Uterus (tissue), 4 donors: ENCODE measurements around the gene SPATA31C1. TPM values are rescaled to one million over a fixed set of nuclear protein-coding genes. Genes with fewer than 3 reads are reported as not detected.

Experiments used
- DNase-seq, 2 donors: peaks; one replicate each; pipeline ENCODE4 v3.0.0-alpha.2; 2019 to 2020
- H3K27ac ChIP-seq, 2 donors: fragments of 200-600 bp; sonication (generic); 1 replicate in 1 of 2; 2 replicates in 1 of 2; pipeline ENCODE4 v1.5.1; 2016 to 2018
- H3K27me3 ChIP-seq, 2 donors: fragments of 200-600 bp; sonication (generic); one replicate each; pipeline ENCODE4 v1.5.1; 2018 to 2019; ENCODE audit warnings: control low read depth in 1 of 2
- H3K36me3 ChIP-seq, 2 donors: fragments of 200-600 bp; sonication (generic); one replicate each; pipeline ENCODE4 v1.5.1; 2019; ENCODE audit warnings: control low read depth in 1 of 2
- H3K4me1 ChIP-seq, 2 donors: fragments of 200-600 bp; sonication (generic); one replicate each; pipeline ENCODE4 v1.5.1; 2018 to 2019; ENCODE audit warnings: control low read depth in 1 of 2
- H3K4me3 ChIP-seq, 2 donors: fragments of 200-600 bp; sonication (generic); 1 replicate in 1 of 2; 2 replicates in 1 of 2; pipeline ENCODE4 v1.5.1; 2018 to 2019; ENCODE audit warnings: mild to moderate bottlenecking in 1 of 2
- H3K9me3 ChIP-seq, 2 donors: fragments of 200-600 bp; sonication (generic); one replicate each; pipeline ENCODE4 v1.5.1; 2019; ENCODE audit warnings: control low read depth in 1 of 2
- POLR2A ChIP-seq, 2 donors: fragments of 450-650 bp; IDR thresholded peaks; one replicate each; pipeline ENCODE4 v1.6.1; 2016; ENCODE audit warnings: antibody characterized with exemption in 2 of 2, mild to moderate bottlenecking in 1 of 2, moderate library complexity in 1 of 2
- intact Hi-C: fragments of 100-400 bp; cut with DNase I; formaldehyde crosslinking; loops from one replicate; pipeline ENCODE4 v1.15.1; 2023; ENCODE audit warnings: low total_unique reads
- total RNA-seq, 4 donors: library from RNA; depleted of rRNA in 3 of 4; stranded (reverse); fragments of >200 nt in 3 of 4; gene quantifications; one replicate each; pipeline versions ENCODE4 v1.1.0 to v1.2.4, GENCODE V29; 2014 to 2023
- TF ChIP-seq, protein P1 (sequence below), 4 experiments: fragments of 200-600 bp in 2 of 4; fragments of 450-650 bp in 2 of 4; sonication (generic) in 2 of 4; IDR thresholded peaks; one replicate each; pipeline ENCODE4 v1.5.1; 2016 to 2019; ENCODE audit warnings: antibody characterized with exemption in 4 of 4, mild to moderate bottlenecking in 2 of 4, moderate library complexity in 1 of 4
- donor health status: DM: yes; HTN: yes; CAD: no.

SPATA31C1 gene
- total RNA-seq, 4 donors from 2014 or later, result 0.21 TPM; not detected in 3

DNA sequence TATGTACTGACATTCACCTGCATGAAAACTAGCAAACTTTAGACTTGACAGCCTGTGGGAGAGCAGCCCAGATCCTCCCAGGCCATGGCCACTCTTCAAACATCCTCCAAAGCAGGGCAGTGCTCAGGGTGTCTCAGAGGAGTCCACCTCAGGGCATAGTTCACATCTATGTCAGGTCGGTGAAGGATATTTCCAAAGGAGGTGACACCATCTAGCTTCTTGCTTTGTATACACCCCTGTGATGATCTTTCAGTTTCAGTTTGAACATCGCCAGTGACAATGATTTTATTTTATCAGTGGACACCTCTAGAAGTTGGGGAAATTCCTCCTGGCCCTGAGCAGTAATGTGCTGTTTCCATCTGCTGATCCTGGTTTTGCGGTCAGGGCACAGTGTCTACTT lies 36.5 kb downstream of the SPATA31C1 start:
- Histone ChIP-seq H3K9me3 (peaks cover 0 to under 1% of the 10 kb centered on the region in 2 donors), H3K4me3 (no peak overlapping the region), H3K27me3 (no peaks in the 10 kb centered on the region), H3K36me3 (no peaks in the 10 kb centered on the region), H3K4me1 (no peaks in the 10 kb centered on the region), H3K27ac (no peak overlapping the region)
- no peak for DNase-seq
- TF ChIP-seq, protein P1, sequence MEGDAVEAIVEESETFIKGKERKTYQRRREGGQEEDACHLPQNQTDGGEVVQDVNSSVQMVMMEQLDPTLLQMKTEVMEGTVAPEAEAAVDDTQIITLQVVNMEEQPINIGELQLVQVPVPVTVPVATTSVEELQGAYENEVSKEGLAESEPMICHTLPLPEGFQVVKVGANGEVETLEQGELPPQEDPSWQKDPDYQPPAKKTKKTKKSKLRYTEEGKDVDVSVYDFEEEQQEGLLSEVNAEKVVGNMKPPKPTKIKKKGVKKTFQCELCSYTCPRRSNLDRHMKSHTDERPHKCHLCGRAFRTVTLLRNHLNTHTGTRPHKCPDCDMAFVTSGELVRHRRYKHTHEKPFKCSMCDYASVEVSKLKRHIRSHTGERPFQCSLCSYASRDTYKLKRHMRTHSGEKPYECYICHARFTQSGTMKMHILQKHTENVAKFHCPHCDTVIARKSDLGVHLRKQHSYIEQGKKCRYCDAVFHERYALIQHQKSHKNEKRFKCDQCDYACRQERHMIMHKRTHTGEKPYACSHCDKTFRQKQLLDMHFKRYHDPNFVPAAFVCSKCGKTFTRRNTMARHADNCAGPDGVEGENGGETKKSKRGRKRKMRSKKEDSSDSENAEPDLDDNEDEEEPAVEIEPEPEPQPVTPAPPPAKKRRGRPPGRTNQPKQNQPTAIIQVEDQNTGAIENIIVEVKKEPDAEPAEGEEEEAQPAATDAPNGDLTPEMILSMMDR (IDR thresholded peaks at IDR 0.05), result no peak
- TF ChIP-seq POLR2A (IDR thresholded peaks at IDR 0.05), result no peak
- intact Hi-C loops, result no loop called here

DNA sequence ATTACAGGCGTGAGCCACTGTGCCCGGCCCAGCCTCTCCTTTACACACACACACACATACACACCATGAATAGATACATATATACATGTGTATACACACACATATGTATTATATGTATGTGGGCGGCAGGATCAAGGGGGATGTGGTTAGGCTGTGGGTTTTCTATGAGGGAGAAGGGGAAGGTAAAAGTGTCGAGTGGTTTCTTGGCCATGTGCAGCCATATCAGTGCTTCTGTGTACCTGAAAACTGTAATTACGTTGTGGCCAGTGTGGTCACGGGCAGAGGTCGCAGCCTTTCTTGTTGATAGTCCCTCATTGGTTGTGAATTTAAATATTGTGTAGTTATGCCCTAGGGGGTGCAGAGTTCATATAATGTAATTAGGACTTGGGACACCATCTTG lies 40.1 kb downstream of the SPATA31C1 start:
- no peak for TF ChIP-seq POLR2A (IDR thresholded peaks at IDR 0.05)
- TF ChIP-seq, protein P1 (IDR thresholded peaks at IDR 0.05), result no peak
- Histone ChIP-seq H3K9me3 (peaks cover 0 to 5% of the 10 kb centered on the region in 2 donors), H3K27me3 (no peaks in the 10 kb centered on the region), H3K36me3 (no peaks in the 10 kb centered on the region), H3K27ac (no peak overlapping the region), H3K4me3 (no peak overlapping the region), H3K4me1 (no peaks in the 10 kb centered on the region)
- intact Hi-C loops, result no loop called here
- DNase-seq, result no peak

DNA sequence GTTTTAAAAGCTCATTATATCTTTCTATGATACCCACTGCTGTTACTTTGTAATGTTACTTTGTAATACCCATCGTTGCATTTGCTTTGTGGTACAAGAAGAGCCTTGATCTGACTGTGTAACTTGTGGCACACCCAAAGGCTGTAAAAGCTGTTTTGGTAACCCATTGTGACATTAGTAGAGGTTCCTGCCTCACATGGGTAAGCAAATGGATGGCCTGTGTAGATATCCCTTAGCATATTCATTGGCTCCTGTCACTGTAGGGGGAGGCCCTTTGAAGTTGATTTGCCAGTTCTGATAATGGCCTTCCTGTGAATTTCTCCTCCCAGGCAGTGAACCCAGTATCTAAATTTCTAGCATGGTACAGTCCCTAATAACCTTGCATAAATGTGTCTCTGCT lies 40.8 kb downstream of the SPATA31C1 start:
- H3K4me1 ChIP-seq, result no peaks in the 10 kb centered on the region
- H3K9me3 ChIP-seq, result peaks cover 0 to 5% of the 10 kb centered on the region in 2 donors
- TF ChIP-seq, protein P1 (IDR thresholded peaks at IDR 0.05), result no peak
- TF ChIP-seq POLR2A (IDR thresholded peaks at IDR 0.05), result no peak
- H3K27ac ChIP-seq, result no peak overlapping the region
- H3K27me3 ChIP-seq, result no peaks in the 10 kb centered on the region
- no peak overlapping the region for H3K4me3 ChIP-seq
- intact Hi-C loops, result no loop called here
- H3K36me3 ChIP-seq, result no peaks in the 10 kb centered on the region
- DNase-seq, result no peak

DNA sequence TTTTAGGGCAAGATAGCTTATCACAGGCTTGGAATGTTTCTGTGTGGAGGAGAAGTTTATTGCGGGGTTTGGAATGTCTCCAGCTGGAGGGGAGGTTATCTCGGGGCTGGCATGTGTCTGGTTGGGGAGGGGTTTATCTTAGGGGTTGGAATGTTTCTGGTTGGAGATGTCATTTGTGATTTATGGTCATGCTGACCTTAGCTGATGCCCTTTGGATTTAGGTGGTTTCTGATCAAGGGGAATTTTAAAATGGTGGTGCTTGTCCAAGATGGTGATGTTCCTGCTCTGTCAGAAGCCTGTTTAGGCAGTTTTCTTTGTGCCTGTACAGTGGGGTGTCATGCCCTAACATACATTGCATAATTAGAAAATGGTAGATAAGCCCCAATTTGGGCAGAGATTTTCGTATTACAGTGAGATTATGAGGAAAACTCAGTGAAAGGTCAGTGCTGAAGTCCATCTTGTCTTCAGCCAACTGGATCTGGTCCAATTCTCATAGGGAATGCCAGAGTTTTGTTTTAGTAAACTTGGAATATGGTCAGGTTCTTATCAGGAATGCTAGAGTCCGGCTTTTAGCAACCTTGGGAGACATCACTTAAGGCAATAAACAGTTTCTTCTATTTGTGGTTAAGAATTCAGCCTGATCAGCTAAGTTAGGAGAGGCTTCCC lies 42.3 kb downstream of the SPATA31C1 start:
- intact Hi-C loops, result no loop called here
- no peak for DNase-seq
- Histone ChIP-seq H3K27ac (no peak overlapping the region), H3K4me3 (no peak overlapping the region), H3K4me1 (no peaks in the 10 kb centered on the region), H3K9me3 (peaks cover 0 to 5% of the 10 kb centered on the region in 2 donors), H3K27me3 (no peaks in the 10 kb centered on the region), H3K36me3 (no peaks in the 10 kb centered on the region)
- no peak for TF ChIP-seq POLR2A (IDR thresholded peaks at IDR 0.05)
- TF ChIP-seq, protein P1 (IDR thresholded peaks at IDR 0.05), result no peak

DNA sequence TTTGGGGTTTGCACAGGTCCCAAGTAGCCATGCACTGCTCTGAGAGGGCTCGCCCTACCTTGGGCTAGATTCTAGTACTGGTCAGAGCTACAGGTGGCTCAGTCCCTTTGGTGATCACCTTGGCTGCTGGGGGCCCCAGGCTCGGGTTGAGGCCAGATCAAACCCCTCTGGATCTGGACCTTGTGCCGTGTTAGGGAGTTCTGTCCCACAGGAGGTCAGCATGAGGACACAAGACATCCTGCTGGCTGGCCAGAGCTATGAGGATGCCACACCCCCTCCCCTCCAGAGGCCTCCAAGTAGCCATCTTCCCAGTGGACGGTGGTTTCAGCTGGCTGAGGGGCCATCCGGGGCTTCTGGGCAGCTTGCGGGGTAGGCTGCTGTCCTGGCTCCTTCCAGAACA lies 46.0 kb downstream of the SPATA31C1 start:
- intact Hi-C loops, result no loop called here
- no peak for TF ChIP-seq POLR2A (IDR thresholded peaks at IDR 0.05)
- TF ChIP-seq, protein P1 (IDR thresholded peaks at IDR 0.05), result no peak

More for the DNA sequence above, 46.0 kb downstream of the SPATA31C1 start:
- DNase-seq, result no peak
- H3K9me3 ChIP-seq, result peaks cover 0 to 5% of the 10 kb centered on the region in 2 donors
- H3K36me3 ChIP-seq, result no peaks in the 10 kb centered on the region
- H3K4me1 ChIP-seq, result no peaks in the 10 kb centered on the region
- H3K4me3 ChIP-seq, result no peak overlapping the region
- H3K27me3 ChIP-seq, result no peaks in the 10 kb centered on the region
- no peak overlapping the region for H3K27ac ChIP-seq
